ENCODE data around the gene LHFPL3. TPM values are rescaled to one million over a fixed set of nuclear protein-coding genes. Genes with fewer than 3 reads are reported as not detected.
"Not testable (repeated sequence)": the region's sequence is repeated elsewhere in the genome, so short reads cannot be mapped to it uniquely, and the experiment has no call there.

Gene LHFPL3
- total and polyA plus RNA-seq, 9 donors, result 0.04 to 0.53 (median 0.27) TPM; not detected in 4

GRCh38 chr7:104935276-104935675, 606.9 kb downstream of the LHFPL3 start:
- Histone ChIP-seq H3K9me3 (no peaks in the 10 kb centered on the region), H3K4me3 (no peak overlapping the region), H3K27ac (no peak overlapping the region), H3K36me3 (no peaks in the 10 kb centered on the region), H3K27me3 (no peaks in the 10 kb centered on the region), H3K4me1 (ENCODE audit: insufficient read depth) (no peaks in the 10 kb centered on the region)
- intact Hi-C loops (cut with DNase I), result no loop called here
- TF ChIP-seq EP300 (IDR thresholded peaks at IDR 0.05), result no peak
- no peak for TF ChIP-seq POLR2A (IDR thresholded peaks at IDR 0.05)
- no peak for TF ChIP-seq CTCF (IDR thresholded peaks at IDR 0.05)
- DNase-seq, result no peak

- no peak for DNase-seq
- Histone ChIP-seq H3K4me1 (ENCODE audit: insufficient read depth) (no peaks in the 10 kb centered on the region), H3K27ac (no peak overlapping the region), H3K4me3 (no peak overlapping the region), H3K9me3 (no peaks in the 10 kb centered on the region), H3K36me3 (no peaks in the 10 kb centered on the region), H3K27me3 (no peaks in the 10 kb centered on the region)
- intact Hi-C loops (cut with DNase I), result no loop called here
- 74 to 92% (median 85%) methylated on average over 8 of the region's 8 CpGs for WGBS, 3 donors
- TF ChIP-seq EP300 (IDR thresholded peaks at IDR 0.05) (no peak), POLR2A (IDR thresholded peaks at IDR 0.05) (no peak), CTCF (IDR thresholded peaks at IDR 0.05) (no peak)
Measured at GRCh38 chr7:104936546-104936945, 608.1 kb downstream of the LHFPL3 start.

GRCh38 chr7:104937489-104937888, 609.1 kb downstream of the LHFPL3 start:
- H3K9me3 ChIP-seq; H3K4me3 ChIP-seq; H3K36me3 ChIP-seq; intact Hi-C loops (cut with DNase I); H3K27me3 ChIP-seq; DNase-seq; H3K4me1 ChIP-seq (ENCODE audit: insufficient read depth); H3K27ac ChIP-seq: not testable (repeated sequence)
- WGBS, 3 donors, result 96 to 98% (median 97%) methylated on average over 6 of the region's 6 CpGs

- 31 to 46% (median 34%) methylated on average over 1 of the region's 1 CpG for WGBS, 3 donors
- no peak for TF ChIP-seq EP300 (IDR thresholded peaks at IDR 0.05)
- no peak for TF ChIP-seq POLR2A (IDR thresholded peaks at IDR 0.05)
- TF ChIP-seq CTCF (IDR thresholded peaks at IDR 0.05), result no peak
- H3K4me3 ChIP-seq, result no peak overlapping the region
- H3K27ac ChIP-seq, result no peak overlapping the region
- H3K9me3 ChIP-seq, result no peaks in the 10 kb centered on the region
- DNase-seq, result no peak
- no peaks in the 10 kb centered on the region for H3K36me3 ChIP-seq
- intact Hi-C loops (cut with DNase I), result no loop called here
- H3K4me1 ChIP-seq (ENCODE audit: insufficient read depth), result no peaks in the 10 kb centered on the region
- no peaks in the 10 kb centered on the region for H3K27me3 ChIP-seq
Measured at GRCh38 chr7:104938741-104939390, 610.5 kb downstream of the LHFPL3 start.

GRCh38 chr7:104940023-104940710, 611.8 kb downstream of the LHFPL3 start:
- Histone ChIP-seq H3K36me3 (no peaks in the 10 kb centered on the region), H3K4me1 (ENCODE audit: insufficient read depth) (no peaks in the 10 kb centered on the region), H3K4me3 (no peak overlapping the region), H3K27me3 (no peaks in the 10 kb centered on the region), H3K27ac (no peak overlapping the region), H3K9me3 (no peaks in the 10 kb centered on the region)
- DNase-seq, result no peak
- TF ChIP-seq CTCF (IDR thresholded peaks at IDR 0.05) (no peak), POLR2A (IDR thresholded peaks at IDR 0.05) (no peak), EP300 (IDR thresholded peaks at IDR 0.05) (no peak)
- 94% methylated on average over 41 to 43 of the region's 43 CpGs for WGBS, 3 donors
- intact Hi-C loops (cut with DNase I), result no loop called here
